H1 (cell line): Measurements from ENCODE around the gene HAGH. TPM values are rescaled to one million over a fixed set of nuclear protein-coding genes. Genes with fewer than 3 reads are reported as not detected.

Experiments
- ASH2L ChIP-seq: fragments of 200-600, 300-600 bp; sonication (generic); IDR thresholded peaks from one replicate; pipeline ENCODE4 v1.7.1; 2017; ENCODE audit warnings: low read length
- CBX5 ChIP-seq: fragments of 300-800, 300-1000 bp; sonication (generic); IDR thresholded peaks from 2 replicates; pipeline ENCODE4 v1.7.1; 2016; ENCODE audit warnings: antibody characterized with exemption, low read length, low read depth
- CHD7 ChIP-seq: fragments of 300-600 bp; sonication (generic); IDR thresholded peaks from 2 replicates; pipeline ENCODE4 v1.7.1; 2012; ENCODE audit warnings: low read length, moderate library complexity, mild to moderate bottlenecking, inconsistent platforms; ENCODE audit not compliant: insufficient replicate concordance
- HDAC2 ChIP-seq, 2 experiments: fragments of 300-600 bp in 1 of 2; sonication (generic) in 1 of 2; IDR thresholded peaks; 2 replicates each; pipeline ENCODE4 v1.6.1; 2011 to 2012; ENCODE audit warnings: low read depth in 2 of 2, low read length in 2 of 2, mild to moderate bottlenecking in 2 of 2, moderate library complexity in 2 of 2, borderline replicate concordance in 1 of 2, inconsistent platforms in 1 of 2
- KDM5A ChIP-seq: fragments of 200-600 bp; IDR thresholded peaks from 2 replicates; pipeline ENCODE4 v1.7.1; 2012; ENCODE audit warnings: mild to moderate bottlenecking, low read length, inconsistent platforms, mixed read lengths
- NANOG ChIP-seq: IDR thresholded peaks from 2 replicates; pipeline ENCODE4 v1.6.1; 2011; ENCODE audit warnings: low read length, low read depth, mild to moderate bottlenecking, inconsistent platforms; ENCODE audit not compliant: insufficient read depth, poor library complexity, severe bottlenecking
- NRF1 ChIP-seq: IDR thresholded peaks from 2 replicates; pipeline ENCODE4 v1.6.1; 2011; ENCODE audit warnings: mild to moderate bottlenecking, low read depth, low read length, improper control_type of control experiment
- RBBP5 ChIP-seq: IDR thresholded peaks from 2 replicates; pipeline ENCODE4 v1.7.1; 2012; ENCODE audit warnings: low read depth, mild to moderate bottlenecking, inconsistent platforms, low read length, moderate library complexity, borderline replicate concordance
- SIN3A ChIP-seq, 2 experiments: IDR thresholded peaks in 1 of 2; conservative IDR thresholded peaks in 1 of 2; 2 replicates each; pipeline ENCODE4 v1.6.1; 2011 to 2012; ENCODE audit warnings: low read length in 2 of 2, improper control_type of control experiment in 1 of 2, low read depth in 1 of 2, mild to moderate bottlenecking in 1 of 2
- YY1 ChIP-seq: IDR thresholded peaks from 2 replicates; pipeline ENCODE4 v1.6.1; 2011; ENCODE audit warnings: low read depth, mild to moderate bottlenecking, low read length
- polyA plus RNA-seq, 7 experiments: library from polyadenylated mRNA; depleted of rRNA in 3 of 7; stranded (reverse) in 5 of 7; unstranded in 2 of 7; fragments of >200 nt in 5 of 7; fragments of 200-250 nt in 2 of 7; gene quantifications; 1 replicate in 5 of 7; 2 replicates in 1 of 7; 4 replicates in 1 of 7; pipeline versions ENCODE4 v1.2.1 to v1.2.3, GENCODE V29; 2011 to 2013; ENCODE audit warnings: missing spikeins in 2 of 7, mixed read lengths in 2 of 7
- total RNA-seq: library from RNA; stranded (reverse); fragmentation: NEBNext Ultra II Directional; extraction: Animal tissue kit (Norgen Biotek cat#: 25700); gene quantifications from 2 replicates; pipeline ENCODE4 v1.2.1, GENCODE V29; 2021

Gene HAGH
- total and polyA plus RNA-seq, 2 of the 8 experiments (the other 6 are each of a cell fraction or from before 2014, with no cell fraction given) = 28.7 to 40.6 TPM

GRCh38 chr16:1758923-1759322 lies 67.7 kb downstream of the HAGH start (continued):
- TF ChIP-seq CHD7 (no peak), CBX5 (no peak), YY1 (no peak), NRF1 (no peak), ASH2L (no peak), KDM5A (no peak), SIN3A (conservative IDR thresholded peaks at IDR 0.05 in 1 of 2, IDR thresholded peaks at IDR 0.05 in 1 of 2; ENCODE audit: low read depth in 1 of 2, low read length in 2 of 2) (no peak), HDAC2 (IDR thresholded peaks at IDR 0.05; ENCODE audit: borderline replicate concordance in 1 of 2, low read depth in 2 of 2, low read length in 2 of 2) (no peak), RBBP5 (no peak), NANOG (no peak)
